Measurements from ENCODE around the gene FMNL1. TPM values are rescaled to one million over a fixed set of nuclear protein-coding genes. Genes with fewer than 3 reads are reported as not detected.
A peak's percentile ranks its signal among the peaks of the same experiment; 100 is the strongest.

The FMNL1 gene
- total and polyA plus RNA-seq, 12 donors: 0.72 to 31.9 (median 13.8) TPM

- intact Hi-C loops (cut with DNase I): no loop called here
- Histone ChIP-seq H3K4me3 (no peak overlapping the region), H3K36me3 (replicated peaks in 1 of 2) (peaks cover 0 to 67% of the 10 kb centered on the region in 2 donors), H3K9me3 (replicated peaks in 1 of 3) (no peaks in the 10 kb centered on the region), H3K27me3 (no peaks in the 10 kb centered on the region), H3K27ac (peak overlapping the region in 2 of 5 donors; percentile 26 to 36), H3K4me1 (replicated peaks in 1 of 2) (peaks cover 2 to 18% of the 10 kb centered on the region in 2 donors)
- 24 to 56% (median 45%) methylated on average over 1 of the region's 1 CpG for WGBS, 4 donors
- DNase-seq: peak in 5 of 7 donors; percentile 67 to 78 (median 75)
- TF ChIP-seq POLR2A (IDR thresholded peaks at IDR 0.05): no peak
- TF ChIP-seq CTCF (IDR thresholded peaks at IDR 0.05): no peak
These were observed 44.1 kb downstream of the FMNL1 start for GRCh38 chr17:45265821-45266220.

GRCh38 chr17:45266372-45266926 is 44.8 kb downstream of the FMNL1 start:
- Histone ChIP-seq H3K36me3 (replicated peaks in 1 of 2) (peaks cover 0 to 71% of the 10 kb centered on the region in 2 donors), H3K27me3 (no peaks in the 10 kb centered on the region), H3K4me3 (no peak overlapping the region), H3K9me3 (replicated peaks in 1 of 3) (no peaks in the 10 kb centered on the region), H3K4me1 (replicated peaks in 1 of 2) (peaks cover 2 to 15% of the 10 kb centered on the region in 2 donors), H3K27ac (peak overlapping the region in 2 of 5 donors; percentile 26 to 36)
- intact Hi-C loops (cut with DNase I): no loop called here
- DNase-seq: no peak
- WGBS, 4 donors: 83 to 100% (median 96%) methylated on average over 1 to 13 of the region's 13 CpGs
- TF ChIP-seq CTCF (IDR thresholded peaks at IDR 0.05) (no peak), POLR2A (IDR thresholded peaks at IDR 0.05) (no peak)

GRCh38 chr17:45267436-45268055 is 45.9 kb downstream of the FMNL1 start:
- WGBS, 4 donors: 95 to 97% (median 96%) methylated on average over 8 to 10 of the region's 10 CpGs
- DNase-seq: no peak
- intact Hi-C loops (cut with DNase I): no loop called here
- TF ChIP-seq CTCF (IDR thresholded peaks at IDR 0.05) (no peak), POLR2A (IDR thresholded peaks at IDR 0.05) (no peak)
- Histone ChIP-seq H3K36me3 (replicated peaks in 1 of 2) (peaks cover 0 to 77% of the 10 kb centered on the region in 2 donors), H3K4me1 (replicated peaks in 1 of 2) (peaks cover 0 to 6% of the 10 kb centered on the region in 2 donors), H3K4me3 (no peak overlapping the region), H3K27ac (no peak overlapping the region), H3K9me3 (replicated peaks in 1 of 3) (no peaks in the 10 kb centered on the region), H3K27me3 (no peaks in the 10 kb centered on the region)

DNA sequence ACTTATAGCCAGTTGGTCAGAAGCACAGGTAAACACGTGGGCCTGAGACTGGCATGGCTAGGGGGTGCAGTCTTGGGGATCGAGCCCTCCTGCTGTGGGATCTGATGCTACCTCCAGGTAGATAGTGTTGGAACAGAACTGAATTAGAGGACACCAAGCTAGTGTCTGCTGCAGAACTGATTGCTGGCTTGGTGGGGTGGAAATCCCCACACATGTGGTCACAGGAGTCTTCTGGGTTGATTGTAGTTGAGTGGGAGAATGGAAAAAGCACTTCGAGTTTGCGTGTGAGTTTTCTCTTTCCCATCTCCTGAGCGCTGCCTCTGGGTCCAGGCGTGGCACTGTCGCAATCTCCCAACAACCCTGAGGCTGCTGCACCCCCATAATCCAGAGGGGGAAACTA is 48.2 kb downstream of the FMNL1 start:
- Histone ChIP-seq H3K4me3 (no peak overlapping the region), H3K4me1 (replicated peaks in 1 of 2) (no peaks in the 10 kb centered on the region), H3K27me3 (no peaks in the 10 kb centered on the region), H3K36me3 (replicated peaks in 1 of 2) (peaks cover 0 to 80% of the 10 kb centered on the region in 2 donors), H3K27ac (no peak overlapping the region), H3K9me3 (replicated peaks in 1 of 3) (no peaks in the 10 kb centered on the region)
- 79 to 94% (median 94%) methylated on average over 6 to 7 of the region's 7 CpGs for WGBS, 4 donors
- TF ChIP-seq POLR2A (IDR thresholded peaks at IDR 0.05) (no peak), CTCF (IDR thresholded peaks at IDR 0.05) (no peak)
- DNase-seq: no peak
- intact Hi-C loops (cut with DNase I): loop anchor here in 1 of 2 donors (5.0 kb wide), 1 partner anchor 117 kb away; no protein-coding TSS in a partner anchor

All from adrenal gland (tissue), 12 donors.